AG04450 (cell line): ENCODE data around the gene PACS2. TPM values are rescaled to one million over a fixed set of nuclear protein-coding genes. Genes with fewer than 3 reads are reported as not detected.

Experiments used
- CTCF ChIA-PET: fragments of 300-600, 350-600 bp; formaldehyde crosslinking; extraction: SDS; loops from one replicate; lab custom pipeline; 2022; ENCODE audit warnings: antibody characterized with exemption, inconsistent platforms; lab: Charles Lee
- POLR2A ChIA-PET: fragments of 350-600 bp; formaldehyde crosslinking; extraction: SDS; loops from one replicate; lab custom pipeline; 2021; ENCODE audit warnings: antibody characterized with exemption, inconsistent platforms; lab: Yijun Ruan, JAX
- DNase-seq: peaks from one replicate; pipeline ENCODE4 v3.0.0-alpha.2; 2011; ENCODE audit warnings: low read depth, low spot score
- H3K27ac ChIP-seq: one replicate; pipeline ENCODE4 v1.5.1; 2012; ENCODE audit warnings: low read depth, low read length, control low read depth
- H3K27me3 ChIP-seq: one replicate; pipeline ENCODE4 v1.6.0; 2012; ENCODE audit warnings: low read length; ENCODE audit not compliant: control insufficient read depth, insufficient read depth
- H3K4me3 ChIP-seq: 2 replicates; pipeline ENCODE4 v1.5.1; 2011; ENCODE audit warnings: mild to moderate bottlenecking, low read depth, low read length, control low read depth
- H3K9me3 ChIP-seq: 2 replicates; pipeline ENCODE4 v1.5.1; 2012; ENCODE audit warnings: low read length; ENCODE audit not compliant: control insufficient read depth, insufficient read depth
- CTCF ChIP-seq: IDR thresholded peaks from 2 replicates; pipeline ENCODE4 v1.5.1; 2011; ENCODE audit warnings: low read depth, low read length, control low read depth, inconsistent platforms
- polyA plus RNA-seq: library from polyadenylated mRNA; depleted of rRNA; stranded (reverse); fragments of >200 nt; gene quantifications from 2 replicates; pipeline ENCODE4 v1.2.3, GENCODE V29; 2011

The PACS2 gene
- polyA plus RNA-seq, 1 experiment, result 13.0 TPM

GRCh38 chr14:105390849-105391500 is 76.4 kb downstream of the PACS2 start:
- TF ChIP-seq CTCF, result no peak
- DNase-seq, result no peak
- H3K4me3 ChIP-seq, result no peak overlapping the region
- CTCF ChIA-PET, result no interaction called here
- H3K27me3 ChIP-seq, result no peaks in the 10 kb centered on the region
- no peak overlapping the region for H3K27ac ChIP-seq
- POLR2A ChIA-PET, result no interaction called here
- H3K9me3 ChIP-seq, result no peaks in the 10 kb centered on the region

- no peaks in the 10 kb centered on the region for H3K27me3 ChIP-seq
- ChIA-PET CTCF (no interaction called here), POLR2A (no interaction called here)
- TF ChIP-seq CTCF, result no peak
- no peak for DNase-seq
- no peaks in the 10 kb centered on the region for H3K9me3 ChIP-seq
- no peak overlapping the region for H3K4me3 ChIP-seq
- no peak overlapping the region for H3K27ac ChIP-seq
Measured at GRCh38 chr14:105391541-105391940, 77.0 kb downstream of the PACS2 start.

- H3K4me3 ChIP-seq, result no peak overlapping the region
- no peak overlapping the region for H3K27ac ChIP-seq
- H3K9me3 ChIP-seq, result peaks cover 3% of the 10 kb centered on the region; the same call in 1 of the 2 replicates
- H3K27me3 ChIP-seq, result no peaks in the 10 kb centered on the region
- no peak for TF ChIP-seq CTCF
- DNase-seq, result no peak
- POLR2A ChIA-PET, result no interaction called here
- CTCF ChIA-PET, result interaction anchor here (0.6 kb wide), 1 partner anchor 22 kb away, joined by 3 read pairs; no protein-coding TSS in a partner anchor
Measured at GRCh38 chr14:105392131-105393090, 77.9 kb downstream of the PACS2 start.

- Histone ChIP-seq H3K4me3 (no peak overlapping the region), H3K9me3 (peaks cover 7% of the 10 kb centered on the region; the same call in 1 of the 2 replicates), H3K27me3 (no peaks in the 10 kb centered on the region), H3K27ac (no peak overlapping the region)
- DNase-seq, result no peak
- CTCF ChIA-PET, result no interaction called here
- TF ChIP-seq CTCF, result no peak
- POLR2A ChIA-PET, result no interaction called here
Measured at GRCh38 chr14:105393151-105393550, 78.6 kb downstream of the PACS2 start.
